Activated T-cell treated with anti-CD3 and anti-CD28 coated beads for 24 hours (primary cell): ENCODE data around the gene BICD2.

Source experiments
- DNase-seq: peaks from one replicate; pipeline ENCODE4 v3.0.0-alpha.2; 2020; ENCODE audit warnings: low read depth

Gene BICD2

DNA sequence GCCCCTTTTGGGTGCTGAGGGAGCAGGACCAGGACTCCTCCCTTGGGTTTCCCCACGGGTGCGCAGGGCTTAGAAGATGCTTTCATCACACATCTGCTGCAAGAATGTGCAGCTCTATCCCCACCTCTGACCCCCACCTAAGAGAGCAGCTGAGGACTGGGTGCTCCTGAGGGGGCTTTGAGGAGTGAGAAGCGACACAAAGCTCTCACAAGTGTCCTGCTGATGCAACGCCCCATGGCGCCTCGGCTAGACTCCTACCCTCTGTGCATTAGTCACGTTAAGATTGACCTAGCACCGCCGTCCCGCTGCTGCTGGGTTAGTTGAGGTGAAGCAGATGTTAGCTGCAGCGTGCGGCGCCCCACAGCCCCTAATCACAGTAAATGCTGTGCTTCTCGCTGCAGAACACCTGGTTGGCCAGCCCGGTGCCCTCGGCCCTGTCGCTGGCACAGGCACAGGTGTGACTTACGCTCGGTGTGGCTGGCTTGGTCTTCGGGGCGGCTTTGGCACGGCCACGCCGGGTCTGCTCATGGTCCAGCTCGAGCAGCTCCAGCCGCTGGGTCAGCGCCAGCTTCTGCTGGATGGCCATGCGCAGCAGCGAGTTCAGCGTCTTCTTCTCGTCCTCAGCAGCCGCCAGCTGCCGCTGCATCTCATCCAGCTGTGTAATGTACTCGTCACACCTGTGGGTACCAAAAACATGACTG, 49.7 kb downstream of the BICD2 start:
- DNase-seq, result no peak

DNA sequence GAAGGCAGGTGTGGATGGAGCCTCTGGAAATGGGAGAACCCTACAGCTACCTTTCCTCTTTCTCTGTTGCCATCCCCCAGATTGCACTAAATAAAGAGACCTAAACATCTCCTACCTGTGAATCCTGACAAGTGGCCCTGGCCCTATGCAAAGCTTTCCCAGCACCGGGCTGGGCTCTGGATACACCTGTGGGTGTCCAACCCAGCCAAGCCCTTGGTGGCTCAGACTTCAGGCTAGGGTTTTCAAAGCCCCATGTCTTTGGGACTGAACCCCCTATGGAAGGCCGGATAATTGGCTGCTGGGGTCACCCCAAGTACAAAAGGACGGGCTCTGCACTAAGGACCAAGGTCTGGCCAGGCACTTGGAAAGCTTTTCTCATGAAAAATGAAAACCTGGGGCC, 50.6 kb downstream of the BICD2 start:
- no peak for DNase-seq

DNA sequence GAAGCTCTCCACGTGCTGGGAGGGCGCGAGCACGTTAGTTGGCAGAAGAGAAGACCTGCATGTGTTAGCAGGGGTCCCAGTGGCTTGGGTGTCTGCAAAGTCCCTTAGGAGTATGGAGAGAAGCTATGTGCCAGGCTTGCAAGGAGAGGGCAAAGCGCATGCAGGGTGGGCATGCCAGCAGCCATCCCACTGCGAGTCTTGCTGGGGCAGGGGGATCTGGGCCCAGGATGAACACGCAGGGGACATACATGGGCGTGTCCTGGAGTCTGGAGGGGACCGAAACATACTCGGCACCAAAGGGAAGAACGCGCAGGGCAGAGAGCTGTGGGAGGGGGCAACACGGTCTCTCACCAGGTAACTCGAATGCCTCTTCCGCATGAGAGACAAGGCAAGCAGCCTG, 51.1 kb downstream of the BICD2 start:
- no peak for DNase-seq

DNA sequence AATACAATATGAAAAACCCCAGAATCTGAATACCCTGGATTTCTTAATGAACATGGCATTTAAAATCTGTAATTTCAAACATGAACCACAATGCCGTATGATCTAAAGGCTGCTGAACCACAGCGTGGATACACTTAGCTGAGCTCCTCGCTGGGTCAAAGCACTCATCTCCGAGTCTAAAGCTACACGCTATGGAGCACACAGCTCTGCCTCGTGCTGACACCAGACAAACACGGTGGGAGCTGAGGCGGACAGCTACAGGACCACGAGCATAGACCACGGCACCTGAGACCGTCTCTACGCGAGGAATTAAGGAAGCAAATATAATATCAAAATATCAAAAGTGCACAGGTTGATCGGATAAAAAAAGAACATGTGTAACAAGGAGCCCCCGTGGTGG, 51.9 kb downstream of the BICD2 start:
- no peak for DNase-seq

DNA sequence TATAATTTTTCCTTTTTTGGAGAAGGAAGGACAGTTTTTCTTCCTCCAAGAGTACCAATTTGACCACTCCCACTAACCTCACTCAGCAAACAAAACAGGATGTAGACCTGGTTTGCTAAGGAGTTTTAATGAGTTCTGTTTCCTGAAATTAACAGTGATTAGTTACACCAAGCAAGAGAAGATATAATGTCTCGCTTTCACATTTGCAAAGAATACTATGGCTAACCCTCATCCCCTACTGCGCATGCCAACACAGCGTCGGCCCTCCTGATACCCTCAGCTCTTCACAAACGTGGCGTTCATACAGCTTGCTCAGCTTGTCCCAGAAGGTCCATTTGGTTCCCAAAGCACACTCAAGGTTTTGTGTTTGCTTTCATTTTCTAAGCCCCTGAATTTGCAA, 52.8 kb downstream of the BICD2 start:
- DNase-seq, result no peak

DNA sequence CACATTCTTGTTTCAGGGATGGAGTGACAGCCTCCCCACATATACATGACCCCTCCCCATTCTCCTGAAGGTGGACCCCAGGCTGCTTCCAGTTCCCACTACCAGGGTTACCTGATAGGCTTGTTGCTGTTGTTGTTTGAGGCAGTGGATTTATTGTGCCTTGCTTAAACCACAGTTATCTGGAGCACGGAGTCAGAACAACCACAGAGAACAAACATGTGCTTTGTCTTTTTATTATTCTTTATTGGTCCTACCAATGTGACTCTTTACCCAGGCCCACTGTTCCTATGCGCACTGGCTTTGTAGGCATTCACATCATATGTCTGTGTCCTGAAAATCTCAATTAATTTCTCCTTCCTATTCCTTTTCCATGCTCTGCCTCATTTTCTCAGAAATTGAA, 53.5 kb downstream of the BICD2 start:
- DNase-seq, result no peak

DNA sequence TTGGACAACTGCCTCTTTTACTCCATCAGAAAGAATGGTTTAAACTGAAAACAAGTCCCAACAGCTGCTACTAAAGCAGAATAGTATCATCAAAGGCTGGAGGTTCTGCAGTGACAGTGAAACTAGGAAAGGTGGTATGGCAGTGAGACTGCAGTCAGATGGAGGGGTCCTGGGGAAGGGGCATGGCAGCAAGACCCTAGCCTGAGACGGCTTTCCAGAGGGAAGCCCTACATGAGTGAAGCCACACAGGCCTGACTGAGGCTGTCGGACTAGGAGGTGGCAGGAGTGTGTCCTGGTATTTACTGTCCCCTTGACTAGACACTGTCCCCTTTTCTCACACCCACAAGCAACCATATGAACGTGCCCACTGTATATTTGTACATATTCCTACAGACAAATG, 54.3 kb downstream of the BICD2 start:
- no peak for DNase-seq

DNA sequence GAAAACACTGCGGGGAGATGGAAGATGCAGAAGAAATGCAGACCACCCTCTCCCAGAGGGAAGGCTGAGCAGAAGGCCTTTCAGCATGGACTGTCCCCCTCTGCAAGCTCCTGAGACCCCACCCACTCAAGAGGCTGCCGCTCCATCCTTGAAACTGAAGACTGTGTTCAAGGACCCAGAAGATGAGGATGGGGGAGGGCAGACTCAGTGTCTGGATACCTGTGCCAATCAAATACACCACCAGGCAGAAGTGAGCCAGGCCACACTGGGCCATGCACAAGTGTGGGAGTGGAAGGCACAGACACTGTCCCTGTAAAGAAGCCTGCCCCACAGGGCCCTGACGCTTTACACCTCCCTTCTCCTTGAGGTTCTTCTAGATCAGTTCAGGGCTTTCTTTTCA, 54.7 kb downstream of the BICD2 start:
- DNase-seq, result no peak

DNA sequence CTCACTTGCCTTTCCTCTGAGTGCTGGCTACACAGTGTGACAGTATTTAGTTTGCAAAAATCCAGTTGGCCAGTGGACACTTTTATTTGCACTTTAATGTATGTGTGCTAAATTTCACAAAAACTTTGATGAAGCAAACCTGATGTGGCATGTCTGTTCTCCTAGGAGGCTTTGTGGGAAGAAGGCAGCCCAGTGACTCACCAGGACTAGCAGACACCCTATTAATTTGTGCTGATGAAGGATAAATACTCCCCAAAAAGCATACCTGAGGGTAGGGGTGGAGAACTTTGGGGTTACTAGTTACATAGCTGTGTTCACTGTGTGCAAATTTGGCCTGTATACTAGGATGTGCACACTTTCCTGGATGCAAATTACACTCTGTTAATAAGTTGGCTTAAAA, 55.4 kb downstream of the BICD2 start:
- no peak for DNase-seq

DNA sequence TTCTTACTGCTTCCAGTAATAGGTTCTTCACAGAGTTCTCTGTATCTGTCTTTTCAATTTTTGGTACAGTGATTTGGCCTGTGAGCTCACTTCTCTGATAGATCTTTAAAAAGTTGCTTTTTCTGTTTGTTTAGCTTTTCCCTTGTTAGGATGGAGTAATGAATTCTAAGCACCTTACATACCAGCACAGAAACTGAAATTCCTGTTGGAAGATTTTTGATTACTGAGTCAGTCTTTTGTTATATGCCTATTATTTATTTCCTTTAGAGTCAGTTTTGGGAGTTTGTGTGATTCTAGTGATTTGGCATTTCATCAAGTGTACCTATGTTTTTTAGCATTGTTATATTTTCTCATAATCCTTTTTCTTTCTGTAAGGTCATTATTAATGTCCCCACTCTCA, 57.1 kb downstream of the BICD2 start:
- DNase-seq, result no peak

DNA sequence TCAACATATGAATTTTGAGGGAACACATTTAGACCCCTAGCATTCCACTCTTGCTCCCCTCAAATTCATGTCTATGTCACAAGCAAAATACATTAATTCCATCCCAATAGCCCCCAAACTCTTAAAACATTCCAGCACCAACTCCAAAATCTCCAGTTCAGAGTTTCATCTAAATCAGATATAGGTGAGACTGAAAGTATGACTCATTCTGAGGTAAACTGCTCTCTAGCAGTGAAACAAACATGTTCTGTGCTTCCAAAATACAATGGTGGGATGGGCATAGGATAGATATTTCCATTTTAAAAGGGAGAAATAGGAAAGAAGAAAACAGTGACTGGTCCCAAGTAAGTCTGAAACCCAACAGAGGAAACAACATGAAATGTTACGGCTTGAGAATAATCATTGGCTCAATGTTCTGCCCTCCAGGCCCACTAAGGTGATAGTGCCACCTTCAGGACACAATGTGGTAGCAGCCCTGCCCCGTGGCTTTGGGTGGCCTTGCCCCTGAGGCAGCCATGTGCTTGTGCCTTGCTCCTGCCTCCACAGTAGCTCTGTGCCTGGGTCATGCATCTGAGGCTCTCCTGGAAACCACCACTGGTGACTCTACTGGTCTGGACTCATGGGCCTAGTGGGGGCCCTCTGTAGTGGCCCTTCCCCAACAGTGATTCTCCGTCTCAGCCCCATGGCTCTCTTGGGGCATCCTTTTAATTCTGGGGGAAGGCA, 58.3 kb downstream of the BICD2 start:
- DNase-seq, result peak; percentile 8

DNA sequence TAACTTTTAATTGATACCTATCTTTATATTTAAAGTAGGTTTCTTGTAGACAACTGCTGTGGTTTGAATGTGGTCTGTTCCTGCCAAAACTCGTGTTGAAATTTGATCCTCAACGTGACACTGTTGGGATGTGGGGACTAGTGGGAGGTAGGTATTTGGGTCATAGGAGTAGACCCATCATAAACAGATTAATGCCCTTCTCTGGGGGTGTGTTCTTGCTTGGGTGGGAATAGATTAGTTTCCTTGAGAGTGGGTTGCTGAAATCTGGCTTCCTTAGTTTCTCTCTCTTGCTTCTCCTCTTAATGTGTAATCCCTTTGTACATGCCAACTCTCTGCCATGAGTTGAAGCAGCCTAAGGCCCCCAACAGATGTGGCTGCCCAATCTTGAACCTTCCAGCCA, 60.1 kb downstream of the BICD2 start:
- no peak for DNase-seq

DNA sequence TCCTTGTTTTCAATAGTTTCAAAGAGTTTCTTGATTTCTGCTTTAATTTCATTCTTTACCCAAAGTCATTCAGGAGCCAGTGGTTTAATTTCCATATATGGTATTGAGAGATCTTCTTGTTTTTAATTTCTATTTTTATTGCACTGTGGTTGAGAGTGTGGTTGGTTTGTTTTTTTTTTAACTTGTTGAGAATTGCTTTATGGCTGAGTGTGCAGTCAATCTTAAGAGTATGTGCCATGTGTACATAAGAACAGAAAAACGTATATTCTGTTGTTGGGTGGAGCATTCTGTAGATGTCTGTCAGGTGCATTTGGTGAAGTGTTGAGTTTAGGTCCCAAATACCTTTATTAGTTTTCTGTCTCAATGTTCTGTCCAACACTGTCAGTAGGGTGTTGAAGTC, 68.0 kb downstream of the BICD2 start:
- no peak for DNase-seq

DNA sequence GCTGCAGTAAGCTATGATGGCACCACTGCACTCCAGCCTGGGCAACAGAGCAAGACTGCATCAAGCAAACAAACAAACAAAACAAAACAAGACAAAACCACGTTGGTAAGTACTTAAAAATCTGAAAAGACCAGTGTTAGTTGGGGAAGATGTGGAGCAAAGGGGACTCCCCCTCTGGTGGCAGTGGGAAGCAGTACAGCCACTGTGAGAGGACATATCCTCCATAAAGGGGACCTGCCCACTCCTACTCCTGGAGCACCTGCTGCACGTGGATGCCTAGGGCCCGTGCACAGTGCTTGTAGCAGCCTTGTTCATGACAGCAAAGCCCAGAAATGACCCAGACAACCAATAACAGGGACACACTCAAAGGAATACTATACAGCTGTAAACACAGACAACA, 77.7 kb downstream of the BICD2 start:
- DNase-seq, result no peak

DNA sequence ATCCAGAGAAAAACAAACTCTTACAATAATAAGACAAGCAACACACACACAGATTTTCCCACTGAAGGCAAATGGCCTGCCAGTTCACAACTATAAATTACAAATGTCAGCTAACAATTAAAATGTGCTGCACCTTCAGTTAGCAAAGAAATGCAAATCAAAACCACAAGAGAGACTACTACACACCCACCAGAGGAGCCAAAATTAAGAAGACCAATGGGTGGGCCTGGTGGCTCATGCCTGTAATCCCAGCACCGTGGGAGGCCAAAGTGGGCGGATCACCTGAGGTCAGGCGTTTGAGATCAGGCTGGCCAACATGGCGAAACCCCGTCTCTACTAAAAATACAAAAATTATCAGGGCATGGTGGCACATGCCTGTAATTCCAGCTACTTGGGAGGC, 79.6 kb downstream of the BICD2 start:
- DNase-seq, result no peak

DNA sequence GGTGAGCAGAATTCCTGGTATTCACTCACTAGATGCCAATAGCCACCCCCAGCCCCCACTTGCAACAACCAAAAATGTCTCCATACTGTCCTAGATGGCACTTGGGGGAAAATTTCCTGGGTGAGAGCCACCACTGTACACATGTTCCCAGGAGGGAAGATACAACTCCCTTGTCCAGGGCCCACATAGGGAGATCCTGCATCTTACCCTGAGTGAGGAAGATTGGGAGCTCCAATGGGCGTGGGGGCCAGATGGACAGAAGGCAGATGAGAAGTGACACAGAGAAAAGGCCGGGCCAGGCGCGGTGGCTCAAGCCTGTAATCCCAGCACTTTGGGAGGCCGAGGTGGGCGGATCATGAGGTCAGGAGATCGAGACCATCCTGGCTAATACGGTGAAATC, 82.4 kb downstream of the BICD2 start:
- DNase-seq, result no peak

DNA sequence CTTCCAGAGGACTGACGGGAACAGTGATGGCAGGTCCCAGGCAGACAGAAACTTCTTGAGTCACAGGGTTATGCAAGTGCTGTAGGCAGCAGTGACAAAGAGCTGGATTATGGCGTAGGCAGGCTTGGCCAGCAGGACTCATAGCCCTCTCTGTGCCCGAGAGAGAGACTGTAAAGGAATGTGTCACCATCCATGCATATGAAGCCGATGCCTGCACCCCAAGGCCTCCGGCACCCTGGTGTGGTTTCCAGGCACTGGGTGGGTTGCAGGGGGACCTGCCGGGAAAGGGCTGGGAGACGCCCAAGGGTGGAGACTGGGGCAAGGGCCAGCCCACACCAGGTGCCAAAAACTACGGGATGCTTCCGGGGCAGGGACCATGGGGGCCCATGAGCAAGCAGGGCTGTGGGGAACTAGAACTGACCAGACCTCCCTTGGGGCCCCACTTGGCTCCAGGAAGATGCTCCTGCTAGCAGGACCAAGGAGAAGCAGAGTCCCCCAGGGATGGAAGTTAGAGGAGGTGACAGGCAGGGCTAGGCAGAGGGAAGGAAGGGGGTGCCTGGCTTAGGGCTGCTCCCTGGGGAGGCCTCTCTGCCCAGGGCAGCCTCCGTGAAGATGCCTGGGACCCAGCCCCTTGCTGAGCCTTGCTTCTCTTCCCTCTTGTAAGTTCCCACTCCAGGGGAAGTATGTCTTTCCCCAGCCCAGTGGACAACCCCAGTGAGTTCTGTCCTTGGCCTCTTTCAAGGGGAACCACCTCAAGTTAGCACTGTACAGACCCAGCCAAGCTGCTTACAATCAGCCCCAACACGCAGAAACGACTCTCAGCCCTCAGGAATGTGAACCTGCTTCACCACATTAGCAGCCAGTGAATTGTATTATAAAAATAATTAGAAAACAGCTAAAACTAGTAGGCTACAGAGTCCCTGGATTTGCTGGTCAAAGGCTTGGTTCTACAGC, 84.2 kb downstream of the BICD2 start:
- no peak for DNase-seq

DNA sequence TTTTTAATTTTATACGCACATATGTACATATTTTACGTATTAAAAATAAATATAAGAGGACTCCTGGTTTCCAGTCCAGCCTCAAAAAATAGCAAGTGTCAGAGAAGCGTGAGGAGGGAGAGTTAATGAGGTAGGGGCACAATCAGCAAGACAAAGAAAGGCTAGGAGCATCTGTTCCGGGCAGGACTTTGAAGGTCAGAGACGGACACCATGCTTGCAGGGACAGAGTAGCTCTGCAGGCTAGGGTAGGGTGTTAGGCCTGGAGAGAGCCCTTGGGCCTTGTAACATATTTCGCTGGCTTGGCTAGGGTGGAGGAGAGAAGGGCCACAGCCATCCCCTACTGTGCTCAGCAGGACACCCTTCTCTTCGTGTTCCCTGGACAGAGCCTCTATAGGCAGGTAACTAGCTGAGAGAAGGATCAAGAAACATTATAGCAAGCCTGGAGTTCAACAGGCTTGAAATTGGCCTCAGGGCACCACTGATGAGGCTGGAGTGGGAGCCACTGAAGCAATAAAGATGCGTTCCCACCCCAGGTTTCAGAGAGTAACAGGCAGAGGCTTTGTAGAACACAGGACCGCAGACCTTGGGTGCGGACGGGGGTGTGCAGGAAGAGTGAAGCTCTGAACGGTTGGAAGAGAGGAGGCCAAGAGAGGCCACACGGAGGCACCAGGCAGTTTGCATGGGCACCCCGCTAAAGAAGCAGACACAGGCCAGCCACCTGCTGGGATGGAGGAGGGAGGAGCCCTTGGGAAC, 85.0 kb downstream of the BICD2 start:
- DNase-seq, result no peak

DNA sequence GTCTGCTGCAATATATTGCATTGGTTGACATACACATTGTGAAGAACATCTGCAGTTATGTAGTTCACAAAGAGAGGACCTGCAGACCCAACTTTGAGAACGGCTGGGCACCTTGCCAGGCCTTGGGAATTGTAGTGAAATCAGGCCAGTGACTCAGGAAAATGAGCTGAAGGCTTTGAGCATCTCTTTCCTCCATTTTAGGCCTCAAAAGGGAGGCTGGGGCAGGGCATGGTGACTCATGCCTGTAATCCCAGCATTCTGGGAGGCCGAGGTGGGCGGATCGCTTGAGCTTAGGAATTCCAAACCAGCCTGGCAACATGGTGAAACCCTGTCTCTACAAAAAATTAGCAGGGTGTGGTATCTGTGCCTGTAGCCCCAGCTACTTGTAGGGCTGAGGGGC, 93.3 kb downstream of the BICD2 start:
- no peak for DNase-seq

DNA sequence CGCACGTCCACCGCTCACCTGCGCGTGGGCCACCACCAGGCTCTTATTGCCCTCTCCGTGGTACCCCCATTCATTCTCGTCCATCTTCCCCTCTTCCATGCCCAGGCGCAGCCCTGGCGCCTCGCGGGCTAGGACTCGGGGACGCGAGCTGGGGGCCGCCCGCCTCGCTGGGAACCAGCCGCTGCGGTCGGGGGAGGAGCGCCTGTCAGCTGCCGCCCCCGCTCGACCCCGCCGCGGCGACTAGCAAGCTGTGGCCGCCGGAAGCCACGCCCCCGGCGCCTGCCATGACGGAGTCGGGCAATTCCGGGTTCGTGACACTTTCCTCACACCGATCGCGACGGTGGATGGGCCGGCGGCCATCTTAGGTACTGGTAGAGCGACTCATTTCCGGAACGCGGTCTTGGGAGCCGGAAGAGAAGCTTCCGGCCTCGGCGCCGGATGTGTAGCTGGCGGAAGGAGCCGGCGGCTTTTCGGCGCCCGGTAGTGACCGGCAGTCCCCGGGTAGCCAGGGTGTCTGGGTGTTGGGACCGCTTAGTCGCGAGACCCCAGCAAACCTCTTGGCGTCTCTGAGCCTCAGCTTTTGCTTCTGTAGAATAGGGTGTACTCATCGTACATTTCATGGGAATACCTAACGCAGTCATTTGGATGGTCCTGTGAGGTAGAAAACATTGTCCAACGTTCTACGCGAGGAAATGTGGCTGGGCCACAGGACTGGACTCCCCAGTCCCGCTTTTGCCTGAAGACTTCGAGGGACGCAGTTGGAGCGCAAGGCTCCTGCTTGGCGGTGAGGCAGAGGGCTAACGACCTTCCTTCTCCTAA, 94.5 kb downstream of the BICD2 start, which contains the start of gene IPPK:
Gene IPPK, minus strand, starts transcription at position 242 of the 819 bp plus-strand sequence. Its CDS starts 143 bp downstream, at position 99.
- DNase-seq, result peak; percentile 98

DNA sequence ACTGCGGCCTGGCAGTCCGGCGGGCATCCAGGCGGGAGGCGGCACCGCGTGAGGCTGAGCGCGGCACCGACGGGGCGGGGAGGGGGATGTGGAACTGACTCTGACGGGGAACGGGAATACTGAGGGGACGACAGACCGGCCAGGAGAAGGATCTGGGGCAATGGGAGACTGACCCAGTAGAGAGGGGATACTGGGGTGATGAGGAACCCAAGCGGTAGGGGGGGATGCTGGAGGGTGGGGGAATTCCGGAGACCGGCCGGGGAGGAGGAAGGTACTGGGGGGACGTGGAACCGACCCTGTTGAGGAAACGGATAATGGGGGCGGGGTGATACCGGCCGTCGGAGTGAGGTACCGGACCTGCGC, 95.1 kb downstream of the BICD2 start:
- peak; percentile 18 for DNase-seq
